DLD1 (cell line): ENCODE results near the gene EML1.

Source experiments
- in situ Hi-C: cut with HindIII; loops from 2 replicates; pipeline ENCODE4 v1.10.0; 2017; ENCODE audit warnings: low sequenced_read_pairs

The EML1 gene

DNA sequence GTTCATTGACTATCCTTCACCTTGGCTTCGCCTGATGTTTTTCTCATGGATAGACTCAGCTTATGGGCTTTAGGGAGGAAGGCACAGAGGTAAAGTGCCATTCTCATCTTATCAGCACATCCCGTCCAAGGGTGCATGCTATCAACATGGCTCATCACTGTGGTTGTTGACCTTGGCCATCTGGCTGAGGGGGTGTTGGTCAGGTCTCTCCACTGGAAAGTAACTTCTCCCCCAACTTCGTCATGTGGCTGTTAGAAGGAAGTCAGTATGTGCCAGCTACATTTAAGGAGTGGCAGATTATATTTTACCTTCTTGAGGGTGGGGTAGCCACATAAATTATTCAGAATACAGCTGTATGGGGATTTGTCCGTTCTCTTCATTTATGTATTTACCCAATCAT is 68.9 kb downstream of the EML1 start:
- in situ Hi-C loops, result no loop called here

DNA sequence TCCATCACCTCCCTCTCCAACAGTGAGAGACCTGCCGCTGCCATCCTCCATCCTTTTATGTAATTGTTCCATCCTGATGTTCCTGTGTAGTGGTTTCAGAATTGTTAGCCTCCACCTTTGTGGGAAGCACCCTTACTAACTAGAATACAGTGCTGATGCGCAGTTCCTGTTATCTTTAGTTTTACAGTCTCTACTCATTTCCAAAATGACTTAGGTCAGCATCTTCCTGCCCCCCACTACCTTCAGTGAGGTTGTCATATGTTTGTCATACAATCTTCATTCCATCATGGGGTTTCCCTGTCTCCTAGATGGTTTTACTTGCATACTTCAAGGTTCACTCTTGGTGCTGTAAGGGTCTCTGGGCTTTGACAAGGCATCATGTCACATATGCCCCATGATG is 69.8 kb downstream of the EML1 start:
- in situ Hi-C loops, result no loop called here

DNA sequence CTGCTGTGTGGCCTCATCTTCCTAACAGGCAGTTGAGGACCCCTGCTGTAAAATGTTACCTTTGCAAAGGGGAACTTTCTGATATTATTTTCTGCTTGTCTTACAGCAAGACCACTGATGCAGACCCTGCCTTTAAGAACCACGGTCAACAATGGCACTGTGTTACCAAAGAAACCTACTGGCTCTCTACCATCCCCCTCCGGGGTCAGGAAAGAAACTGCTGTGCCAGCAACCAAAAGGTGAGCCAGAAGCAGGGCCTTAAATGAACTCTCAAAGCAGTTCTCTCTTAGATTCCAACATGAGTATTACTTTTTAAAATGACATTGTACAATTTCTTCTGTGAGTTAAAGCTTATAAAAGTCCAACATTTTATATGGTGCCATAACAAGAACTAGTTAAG is 72.2 kb downstream of the EML1 start:
- in situ Hi-C loops, result no loop called here

DNA sequence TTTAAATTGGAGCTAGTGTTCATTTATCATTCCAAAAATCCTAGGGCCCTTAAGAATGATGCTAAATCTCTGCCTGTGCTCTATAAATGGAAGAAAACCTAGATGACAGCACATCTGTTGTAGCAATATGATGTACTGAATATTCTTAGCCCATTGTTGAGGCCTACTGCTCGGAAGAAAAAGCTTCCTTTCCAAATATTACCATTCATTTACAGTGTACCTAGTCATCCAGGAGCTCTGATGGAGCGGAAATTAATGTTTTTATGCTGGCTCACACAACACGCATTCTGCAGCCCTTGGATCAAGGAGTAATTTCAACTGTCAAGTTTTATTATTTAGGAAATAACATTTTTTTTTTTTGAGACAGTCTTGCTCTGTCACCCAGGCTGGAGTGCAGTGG is 77.4 kb downstream of the EML1 start:
- in situ Hi-C loops, result loop anchor here (10.0 kb wide), 1 partner anchor 96 kb away; no protein-coding TSS in a partner anchor

DNA sequence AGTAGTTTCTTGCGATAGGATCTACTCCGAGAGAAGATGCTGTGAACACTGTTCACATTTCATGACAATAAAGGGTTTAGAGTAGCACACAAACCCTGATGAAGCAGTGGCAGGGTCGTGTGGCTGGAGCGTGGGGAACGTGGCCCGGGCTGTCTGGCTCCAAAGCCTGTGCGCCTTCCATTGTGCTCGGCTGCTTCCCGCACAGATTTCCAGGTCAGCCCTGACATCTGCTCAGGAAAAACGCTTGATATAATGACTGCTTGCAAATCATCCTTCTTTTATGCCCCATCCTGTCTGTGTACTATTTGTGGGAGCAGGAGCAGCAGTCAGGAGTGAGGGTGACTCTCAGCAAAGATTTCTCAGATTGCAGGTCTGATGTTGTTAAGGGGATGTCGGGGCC is 78.6 kb downstream of the EML1 start:
- in situ Hi-C loops, result loop anchor here (10.0 kb wide), 1 partner anchor 97 kb away; no protein-coding TSS in a partner anchor

DNA sequence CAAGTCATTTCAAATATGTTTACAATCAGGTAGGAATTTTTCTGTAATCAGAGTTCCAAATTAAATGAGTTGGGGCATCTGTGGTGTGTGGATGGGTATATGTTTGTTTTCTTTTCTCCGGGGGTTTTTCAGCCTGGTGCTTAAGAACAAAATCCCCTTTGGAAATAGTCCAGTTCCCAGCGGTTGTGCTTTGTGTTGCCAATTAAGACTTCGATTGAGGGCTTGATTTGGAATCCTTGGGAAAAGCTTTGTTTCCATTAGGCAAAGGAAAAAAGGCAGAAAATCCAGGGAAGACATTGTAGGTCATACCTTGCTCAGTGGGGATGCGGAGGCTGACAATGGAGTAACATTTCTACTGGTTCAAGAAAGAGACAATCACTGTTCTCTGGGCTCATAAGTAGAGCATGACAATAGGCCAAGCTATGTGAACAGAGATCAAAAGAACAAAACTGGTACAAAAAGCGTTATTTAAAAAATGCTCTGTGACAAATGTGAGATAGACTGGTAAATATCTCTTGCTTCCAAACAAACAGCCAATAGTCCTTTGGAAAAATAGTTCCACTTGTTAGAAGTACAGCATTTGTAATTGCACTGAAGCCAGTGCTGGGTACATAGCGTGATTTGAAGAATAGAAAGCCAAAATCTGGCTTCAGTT is 79.7 kb downstream of the EML1 start:
- in situ Hi-C loops, result loop anchor here (10.0 kb wide), 1 partner anchor 98 kb away; no protein-coding TSS in a partner anchor

DNA sequence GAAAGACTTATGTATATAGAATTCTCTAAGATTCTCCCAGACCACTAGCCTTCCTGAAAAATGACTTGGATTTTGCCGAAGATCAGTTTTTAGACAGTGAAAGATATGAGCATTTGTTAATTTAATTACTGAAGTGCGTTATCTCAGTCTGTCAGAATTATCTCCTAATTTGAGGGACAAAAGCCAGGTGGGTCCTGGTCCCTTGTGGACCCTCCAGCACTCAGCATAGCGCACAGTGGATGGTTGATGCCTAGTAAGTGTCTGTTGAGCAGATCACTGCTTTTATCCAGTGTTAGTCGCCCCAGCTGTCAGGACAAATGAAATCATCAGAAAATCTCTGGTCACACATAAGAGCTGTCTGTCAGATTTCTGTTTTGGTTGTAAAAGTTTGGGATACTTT is 80.4 kb downstream of the EML1 start:
- in situ Hi-C loops, result loop anchor here (10.0 kb wide), 1 partner anchor 99 kb away; no protein-coding TSS in a partner anchor

DNA sequence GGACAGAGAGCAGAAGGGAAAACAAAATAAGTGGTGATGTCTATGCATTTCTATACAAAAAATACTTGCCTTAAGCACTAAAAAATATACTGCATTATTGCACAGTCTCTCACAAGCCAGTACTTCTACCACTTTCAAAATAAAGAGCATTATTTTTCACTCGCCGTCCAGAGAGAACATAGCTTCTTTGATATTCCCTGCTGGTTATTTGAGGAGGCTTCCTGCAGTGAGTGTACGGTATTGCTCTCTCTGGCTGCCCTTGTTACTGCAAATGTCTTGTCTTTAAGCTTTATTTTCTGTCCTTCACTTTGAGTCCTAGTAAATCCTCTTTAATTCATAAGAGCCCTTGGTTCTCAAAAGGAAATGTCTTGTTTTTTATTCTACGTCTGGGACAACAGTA is 81.1 kb downstream of the EML1 start:
- in situ Hi-C loops, result loop anchor here (10.0 kb wide), 1 partner anchor 100 kb away; no protein-coding TSS in a partner anchor

DNA sequence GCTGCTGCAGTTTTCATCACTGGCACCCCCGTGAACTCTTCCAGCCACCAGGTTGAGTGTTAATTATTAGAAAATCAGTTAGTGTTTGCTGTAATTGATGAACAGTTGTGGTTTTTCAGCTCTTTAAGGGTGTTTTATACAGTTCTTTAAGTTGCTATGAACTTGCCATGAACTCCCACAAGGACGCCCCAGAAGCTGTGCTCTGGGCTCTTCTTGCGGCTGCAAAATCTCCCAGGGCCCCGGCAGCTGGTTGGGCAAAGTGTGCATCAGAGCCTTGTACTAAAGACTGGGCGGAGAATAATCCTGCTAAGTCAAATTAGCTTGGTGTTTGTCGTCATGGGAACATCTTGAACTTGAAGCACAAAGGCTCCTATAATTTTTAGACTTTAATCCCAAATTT is 82.2 kb downstream of the EML1 start:
- in situ Hi-C loops, result loop anchor here (10.0 kb wide), 1 partner anchor 101 kb away; no protein-coding TSS in a partner anchor

DNA sequence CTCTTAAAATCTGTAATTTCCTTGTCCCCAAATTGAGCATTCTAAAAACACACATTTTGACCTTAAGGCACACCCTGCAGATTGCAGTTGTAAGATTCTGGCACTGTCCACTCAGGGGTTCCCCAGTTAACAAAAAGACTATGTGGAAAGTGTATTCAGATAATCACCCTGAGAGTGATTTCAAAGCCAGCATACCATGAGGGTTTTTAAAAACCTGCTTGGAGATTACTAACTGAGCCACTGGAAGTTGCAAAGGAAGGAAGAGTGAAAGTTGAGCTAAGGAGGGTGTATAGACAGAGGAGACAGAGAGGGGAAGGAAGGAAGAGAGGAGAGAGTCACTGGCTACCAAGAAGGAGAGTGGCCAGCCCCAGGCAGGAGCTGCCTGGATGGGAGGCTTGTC is 82.6 kb downstream of the EML1 start:
- in situ Hi-C loops, result loop anchor here (10.0 kb wide), 1 partner anchor 101 kb away; no protein-coding TSS in a partner anchor

DNA sequence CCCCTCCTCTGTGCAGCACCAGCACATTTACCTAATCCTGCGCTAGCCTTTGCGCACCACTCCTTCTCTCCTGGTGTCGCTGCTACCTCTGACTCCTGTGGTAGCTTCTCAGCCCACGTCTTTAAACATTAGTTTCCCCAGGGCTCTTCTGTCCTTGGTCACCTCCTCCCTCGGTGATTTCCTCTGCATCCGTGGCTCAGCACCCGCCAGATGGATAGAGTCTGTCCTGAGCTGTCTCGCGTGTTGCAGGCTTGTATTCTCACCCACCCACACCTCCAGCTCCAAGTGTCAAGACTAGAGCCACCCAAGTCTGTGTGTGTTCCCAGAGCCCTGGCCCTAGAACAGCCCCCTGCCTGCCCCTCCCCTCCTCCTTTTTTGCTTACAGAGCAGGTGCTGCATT is 83.2 kb downstream of the EML1 start:
- in situ Hi-C loops, result loop anchor here (10.0 kb wide), 1 partner anchor 102 kb away; no protein-coding TSS in a partner anchor

DNA sequence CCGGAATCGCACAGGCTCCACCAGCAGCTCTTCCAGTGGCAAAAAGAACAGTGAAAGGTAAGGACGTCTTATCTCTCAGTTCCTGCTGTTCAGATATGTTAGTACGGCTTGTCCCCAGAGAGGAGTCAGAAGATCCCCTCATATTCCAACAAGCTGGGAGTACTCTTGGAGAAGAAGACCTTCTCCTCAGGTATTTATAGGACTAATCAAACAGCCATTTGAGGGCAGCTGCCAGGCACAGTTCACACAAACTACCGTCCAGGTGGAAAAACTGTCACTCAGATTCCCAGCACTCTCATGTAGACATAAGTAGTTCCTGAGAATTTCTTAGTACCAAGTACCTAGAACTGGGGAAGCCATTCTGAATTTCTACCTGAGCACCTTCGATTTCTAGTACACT is 85.3 kb downstream of the EML1 start:
- in situ Hi-C loops, result loop anchor here (10.0 kb wide), 1 partner anchor 104 kb away; no protein-coding TSS in a partner anchor

DNA sequence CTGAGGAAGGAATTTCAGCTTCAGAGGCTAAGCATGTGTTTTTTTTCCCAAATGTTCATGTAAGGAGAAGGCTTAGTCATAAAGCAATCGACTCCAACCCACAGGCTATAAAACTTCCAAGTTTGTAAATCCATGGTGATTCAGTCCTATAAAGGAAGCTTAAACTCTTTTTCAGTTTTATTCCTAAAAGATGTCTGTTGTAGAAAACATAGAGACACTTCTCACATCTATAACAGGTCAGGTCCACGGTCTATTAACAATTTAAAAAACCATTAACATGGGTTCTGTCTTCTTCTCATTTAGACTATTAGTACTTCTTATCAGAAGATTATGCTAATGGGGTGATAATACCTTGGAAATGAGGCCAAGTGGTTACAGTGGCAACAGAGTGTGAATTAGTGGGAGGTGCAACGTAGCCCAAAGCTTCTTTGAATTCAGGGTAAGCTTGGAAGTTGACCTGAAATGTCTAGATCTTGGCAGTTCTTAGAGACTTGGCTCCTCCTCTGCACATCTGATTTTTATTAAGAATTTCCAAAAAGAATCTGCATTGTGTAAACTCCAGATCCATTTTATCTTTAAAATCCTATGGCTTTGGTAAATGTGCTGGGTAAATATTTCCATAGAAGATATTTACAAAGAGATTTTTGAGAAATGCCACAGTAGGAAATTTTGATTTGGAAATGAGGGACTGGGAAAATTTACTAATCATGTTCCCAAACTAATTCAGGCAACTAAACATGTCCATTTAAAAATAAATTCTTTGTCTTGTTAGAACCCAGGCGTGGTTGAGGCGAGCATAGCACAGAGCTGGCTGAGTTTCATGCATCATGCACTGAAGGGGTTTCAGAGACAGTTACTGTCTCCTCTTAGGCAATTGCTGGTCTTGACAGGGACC is 86.4 kb downstream of the EML1 start:
- in situ Hi-C loops, result loop anchor here (10.0 kb wide), 1 partner anchor 105 kb away; no protein-coding TSS in a partner anchor

DNA sequence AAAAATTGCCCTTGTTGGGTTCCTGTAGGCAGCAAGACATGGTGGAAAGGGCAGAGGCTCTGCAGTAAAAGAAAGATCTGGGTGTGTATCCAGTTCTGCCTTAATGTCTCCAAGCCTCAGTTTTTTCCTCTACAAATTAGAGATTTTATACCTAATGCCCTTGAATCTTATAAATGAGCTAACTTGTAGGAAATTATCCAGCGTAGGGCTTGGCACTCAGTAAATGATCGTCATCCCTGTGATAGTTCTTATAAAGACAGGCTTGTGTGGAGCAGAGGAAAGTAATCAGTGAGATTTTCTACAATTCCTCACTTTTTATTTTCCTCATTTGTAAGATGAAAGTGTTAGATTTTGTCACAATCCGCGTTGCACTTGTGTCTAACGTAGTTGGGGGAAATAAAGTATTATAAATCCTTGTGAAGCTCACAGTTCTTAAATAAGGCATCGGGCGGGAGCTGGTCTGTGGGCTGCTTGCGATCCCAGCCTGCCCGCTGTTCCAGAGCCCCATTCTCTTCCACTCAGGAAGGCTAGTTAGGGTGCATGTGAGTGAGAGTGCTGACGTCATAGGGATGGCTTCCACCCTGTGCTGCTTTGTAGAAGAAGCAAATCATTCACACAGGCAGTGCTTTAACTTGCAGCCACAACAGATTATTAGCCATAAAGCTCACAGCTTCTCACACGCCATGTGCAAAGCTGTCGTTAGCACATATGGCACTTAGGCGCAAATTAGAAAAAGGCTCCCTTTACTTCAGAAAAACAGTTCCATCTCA is 87.6 kb downstream of the EML1 start:
- in situ Hi-C loops, result no loop called here

DNA sequence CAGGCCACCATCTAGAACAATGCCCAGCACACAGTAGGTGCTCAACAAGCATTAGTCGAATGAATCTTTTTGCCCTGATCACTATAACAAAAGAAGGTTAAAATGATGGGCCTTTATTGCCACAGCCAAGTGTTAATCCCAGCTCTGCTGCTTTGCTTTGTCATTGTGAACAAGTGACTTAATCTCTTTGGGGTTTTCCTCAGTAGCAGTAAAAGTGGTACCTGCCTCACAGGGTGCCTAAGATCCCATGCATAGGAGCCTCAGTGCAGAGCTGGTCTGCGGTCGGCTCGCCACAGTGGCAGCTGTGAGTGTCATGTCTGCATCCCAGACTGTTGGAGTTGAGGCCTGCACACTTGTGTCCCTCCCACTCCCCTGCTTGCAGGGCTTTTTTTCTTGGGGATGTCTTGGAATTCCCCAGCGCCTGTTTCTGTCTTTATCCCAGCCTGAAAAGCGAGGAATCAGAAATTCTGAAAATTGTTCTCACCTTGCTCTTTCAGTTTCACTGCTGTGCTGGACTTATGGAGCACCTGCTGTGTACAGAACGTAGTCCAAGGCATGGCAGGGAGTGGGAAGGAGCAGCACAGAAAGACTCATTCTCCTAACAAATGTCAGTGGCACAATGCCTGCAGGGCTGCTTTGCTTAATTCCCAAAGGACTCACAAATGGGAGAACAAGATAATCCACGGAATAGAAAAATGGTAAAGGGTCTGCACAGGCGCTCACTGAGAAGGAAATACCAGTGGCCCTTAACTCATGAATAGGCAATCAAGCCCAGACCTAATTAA is 90.8 kb downstream of the EML1 start:
- in situ Hi-C loops, result no loop called here

DNA sequence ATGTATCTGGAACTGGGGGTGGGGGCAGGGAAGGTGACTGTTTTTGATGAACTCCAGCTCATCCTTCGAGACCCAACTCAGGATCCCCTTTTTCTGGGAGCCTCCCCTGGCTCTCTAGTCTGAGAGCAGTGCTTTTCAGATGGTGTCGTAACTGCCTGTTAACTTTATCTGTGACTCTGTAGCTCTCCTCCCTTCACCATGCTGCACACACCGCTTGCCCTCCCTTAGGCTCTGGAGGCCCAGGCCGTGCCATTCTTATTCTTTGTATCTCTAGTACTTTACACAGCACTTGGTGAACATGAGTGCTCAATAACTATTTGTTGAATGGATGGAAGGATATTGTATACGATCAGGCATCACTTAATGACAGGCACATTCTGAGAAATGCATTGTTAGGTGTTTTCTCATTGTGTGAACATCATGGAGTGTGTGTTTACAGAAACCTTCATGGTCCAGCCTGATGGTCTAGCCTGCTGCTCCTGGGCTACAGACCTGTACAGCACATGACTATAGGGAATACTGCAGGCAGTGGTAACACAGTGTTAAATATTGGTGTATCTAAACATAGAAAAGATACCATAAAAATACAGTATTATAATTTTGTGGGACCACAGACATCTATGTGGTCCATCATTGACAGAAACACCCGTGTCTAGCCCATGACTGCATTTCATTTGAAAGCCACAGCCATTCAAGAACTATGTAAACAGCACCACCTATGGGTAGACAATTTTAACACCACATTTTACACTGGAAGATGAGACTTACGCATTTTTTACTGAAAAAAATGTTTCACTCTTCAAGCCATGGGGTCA is 91.8 kb downstream of the EML1 start:
- in situ Hi-C loops, result no loop called here

DNA sequence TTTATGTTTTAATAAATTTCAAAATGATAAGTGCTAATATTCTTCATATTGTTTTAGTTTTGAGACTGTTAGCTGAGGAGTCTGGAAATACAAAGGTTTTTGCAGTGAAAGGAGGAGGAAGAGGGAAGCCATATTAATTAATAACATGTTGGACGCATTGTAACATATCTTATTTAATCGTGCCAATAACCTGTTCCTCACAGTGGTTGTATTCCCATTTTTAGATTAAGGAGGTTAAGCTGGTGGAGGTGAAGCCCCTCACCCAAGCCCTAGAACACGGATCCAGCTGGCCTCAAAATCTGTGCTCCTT is 92.4 kb downstream of the EML1 start:
- in situ Hi-C loops, result no loop called here

DNA sequence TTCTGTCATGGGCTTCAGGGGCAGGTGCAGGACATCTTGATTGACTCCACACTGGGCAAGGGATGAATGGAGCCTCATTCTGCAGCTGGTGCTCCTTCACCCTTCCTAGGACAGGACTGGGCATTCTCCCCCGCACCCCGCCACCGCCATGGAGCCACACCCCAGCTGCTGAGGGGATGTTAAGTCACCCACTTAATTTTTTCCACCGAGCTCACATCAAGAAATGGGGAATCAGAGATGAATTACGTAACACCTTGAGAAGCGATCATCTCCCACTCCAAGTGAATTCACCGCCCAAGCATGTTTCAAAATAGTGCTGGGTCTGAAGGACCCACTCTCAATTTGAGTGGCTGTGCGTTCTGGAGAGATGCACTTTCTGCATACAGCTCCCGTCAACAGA is 94.2 kb downstream of the EML1 start:
- in situ Hi-C loops, result no loop called here

DNA sequence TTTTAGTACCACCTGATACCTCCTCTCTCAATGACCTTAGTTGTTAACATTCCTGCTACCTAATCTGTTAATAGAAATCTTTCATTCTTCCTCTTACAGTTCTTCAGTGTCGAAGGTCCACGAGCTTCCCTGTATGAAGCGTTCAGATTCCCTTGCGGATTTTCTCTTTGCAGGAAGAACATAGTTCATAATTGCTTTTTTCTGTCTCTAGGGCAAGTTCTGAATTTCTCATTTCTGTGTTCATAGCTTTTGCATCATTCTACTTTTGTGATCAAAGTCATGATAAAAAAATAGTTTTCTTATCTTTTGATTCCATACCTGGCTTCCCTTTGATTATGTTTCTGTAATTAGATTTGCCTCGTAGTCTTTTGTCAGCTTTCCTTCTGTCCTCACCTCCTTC is 94.9 kb downstream of the EML1 start:
- in situ Hi-C loops, result no loop called here

DNA sequence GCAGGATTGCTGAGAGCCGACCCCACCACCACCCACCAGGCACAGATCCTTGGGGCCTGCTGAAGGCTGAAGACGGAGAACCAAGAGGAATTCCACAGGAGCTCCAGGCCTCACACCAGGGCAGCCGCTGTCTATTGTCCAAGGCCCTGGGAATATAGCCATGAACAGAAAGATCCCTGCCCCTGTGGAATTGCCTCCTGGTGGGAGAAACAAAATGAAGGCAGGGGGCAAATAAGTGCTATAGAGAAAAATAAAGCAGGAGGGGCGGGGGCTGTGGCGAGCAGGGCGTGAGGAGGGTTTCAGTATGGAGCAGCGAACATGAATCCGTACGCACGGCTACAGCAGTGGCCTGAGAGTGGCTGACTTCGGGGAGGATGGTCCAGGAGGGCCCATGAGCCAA is 96.1 kb downstream of the EML1 start:
- in situ Hi-C loops, result no loop called here
